ENCODE measurements around the gene POU2F1.

DNA sequence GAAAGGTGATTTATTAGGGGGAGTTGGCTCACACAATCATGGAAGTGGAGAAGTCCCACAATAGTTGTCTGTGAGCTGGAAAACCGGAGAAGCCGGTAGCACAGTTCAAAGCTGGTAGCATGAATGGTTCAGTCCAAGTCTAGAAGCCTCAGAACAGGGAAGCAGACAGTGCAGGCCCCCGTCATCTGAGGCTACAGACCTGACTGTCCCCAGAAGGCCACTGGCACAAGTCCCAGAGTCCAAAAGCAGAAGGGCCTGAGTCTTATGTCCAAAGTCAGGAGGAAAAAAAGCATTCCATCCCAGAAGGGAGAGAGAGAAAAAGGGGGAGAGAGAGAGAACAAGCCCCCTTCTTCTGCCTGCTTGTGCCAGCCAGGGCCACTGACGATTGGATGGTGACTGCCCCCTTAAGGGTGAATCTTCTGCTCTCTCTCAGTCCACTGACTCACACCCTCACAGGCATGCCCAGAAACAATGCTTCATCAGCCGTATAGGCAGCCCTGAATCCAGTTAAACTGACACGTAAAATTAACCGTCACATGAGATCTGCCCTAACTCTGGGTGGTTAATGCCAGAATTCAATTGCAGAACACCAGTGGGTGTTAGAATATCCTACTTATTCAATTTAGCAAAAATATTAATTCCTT is 49.3 kb upstream of the POU2F1 start:
- TF ChIP-seq, protein P1, sequence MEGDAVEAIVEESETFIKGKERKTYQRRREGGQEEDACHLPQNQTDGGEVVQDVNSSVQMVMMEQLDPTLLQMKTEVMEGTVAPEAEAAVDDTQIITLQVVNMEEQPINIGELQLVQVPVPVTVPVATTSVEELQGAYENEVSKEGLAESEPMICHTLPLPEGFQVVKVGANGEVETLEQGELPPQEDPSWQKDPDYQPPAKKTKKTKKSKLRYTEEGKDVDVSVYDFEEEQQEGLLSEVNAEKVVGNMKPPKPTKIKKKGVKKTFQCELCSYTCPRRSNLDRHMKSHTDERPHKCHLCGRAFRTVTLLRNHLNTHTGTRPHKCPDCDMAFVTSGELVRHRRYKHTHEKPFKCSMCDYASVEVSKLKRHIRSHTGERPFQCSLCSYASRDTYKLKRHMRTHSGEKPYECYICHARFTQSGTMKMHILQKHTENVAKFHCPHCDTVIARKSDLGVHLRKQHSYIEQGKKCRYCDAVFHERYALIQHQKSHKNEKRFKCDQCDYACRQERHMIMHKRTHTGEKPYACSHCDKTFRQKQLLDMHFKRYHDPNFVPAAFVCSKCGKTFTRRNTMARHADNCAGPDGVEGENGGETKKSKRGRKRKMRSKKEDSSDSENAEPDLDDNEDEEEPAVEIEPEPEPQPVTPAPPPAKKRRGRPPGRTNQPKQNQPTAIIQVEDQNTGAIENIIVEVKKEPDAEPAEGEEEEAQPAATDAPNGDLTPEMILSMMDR (IDR thresholded peaks at IDR 0.05): no peak
- no peak for TF ChIP-seq POLR2AphosphoS5 (IDR thresholded peaks at IDR 0.05)
